ENCODE data around the gene PHKG1. TPM values are rescaled to one million over a fixed set of nuclear protein-coding genes. Genes with fewer than 3 reads are reported as not detected.
"Not testable (repeated sequence)": the region's sequence is repeated elsewhere in the genome, so short reads cannot be mapped to it uniquely, and the experiment has no call there.

The PHKG1 gene
- total RNA-seq, 2 donors from 2014 or later = 0.46 TPM

GRCh38 chr7:56033671-56034432 is 58.9 kb downstream of the PHKG1 start:
- H3K4me1 ChIP-seq (ENCODE audit: control insufficient read depth, insufficient read depth, low read length) = no peaks in the 10 kb centered on the region
- H3K9me3 ChIP-seq (ENCODE audit: control insufficient read depth, low read length) = no peaks in the 10 kb centered on the region
- Mint-ChIP-seq H3K36me3 (ENCODE audit: low read depth) (peaks cover 28% of the 10 kb centered on the region), H3K27me3 (ENCODE audit: insufficient read depth) (no peaks in the 10 kb centered on the region), H3K4me1 (no peaks in the 10 kb centered on the region), H3K4me3 (peak overlapping the region; percentile 64), H3K27ac (peak overlapping the region; percentile 83), H3K9me3 (no peaks in the 10 kb centered on the region)
- peak; percentile 69 for TF ChIP-seq CTCF (conservative IDR thresholded peaks at IDR 0.05)
- WGBS, 2 experiments (ENCODE audit: insufficient coverage in 1 of 2, insufficient read length in 1 of 2) = 1 to 4% methylated on average over 9 to 27 of the region's 27 CpGs
- peak overlapping the region; percentile 88 for H3K4me3 ChIP-seq (ENCODE audit: low read length)
- DNase-seq = peak; percentile 96
- H3K36me3 ChIP-seq (ENCODE audit: control insufficient read depth, insufficient read depth, low read length) = peaks cover 20% of the 10 kb centered on the region
- peak overlapping the region; percentile 39 for H3K27ac ChIP-seq (ENCODE audit: low read depth, low read length)
- H3K9ac ChIP-seq (ENCODE audit: extremely low read depth, low read length, poor library complexity, severe bottlenecking) = peak overlapping the region; percentile 78
- H3K27me3 ChIP-seq (ENCODE audit: control insufficient read depth, insufficient read depth, low read length, poor library complexity, severe bottlenecking) = no peaks in the 10 kb centered on the region

GRCh38 chr7:56032578-56032977 is 60.2 kb downstream of the PHKG1 start:
- not testable (repeated sequence) for H3K27ac Mint-ChIP-seq; H3K4me1 ChIP-seq (ENCODE audit: control insufficient read depth, insufficient read depth, low read length); DNase-seq; H3K9me3 Mint-ChIP-seq; H3K27me3 Mint-ChIP-seq (ENCODE audit: insufficient read depth); H3K9me3 ChIP-seq (ENCODE audit: control insufficient read depth, low read length); H3K9ac ChIP-seq (ENCODE audit: extremely low read depth, low read length, poor library complexity, severe bottlenecking); H3K27ac ChIP-seq (ENCODE audit: low read depth, low read length); H3K4me1 Mint-ChIP-seq; H3K27me3 ChIP-seq (ENCODE audit: control insufficient read depth, insufficient read depth, low read length, poor library complexity, severe bottlenecking)
- H3K36me3 Mint-ChIP-seq (ENCODE audit: low read depth) = peaks cover 37% of the 10 kb centered on the region
- H3K4me3 Mint-ChIP-seq = peak overlapping the region; percentile 64
- WGBS, 2 experiments (ENCODE audit: insufficient coverage in 1 of 2, insufficient read length in 1 of 2) = 96 to 98% methylated on average over 3 to 6 of the region's 7 CpGs
- peaks cover 32% of the 10 kb centered on the region for H3K36me3 ChIP-seq (ENCODE audit: control insufficient read depth, insufficient read depth, low read length)
- H3K4me3 ChIP-seq (ENCODE audit: low read length) = peak overlapping the region; percentile 88

GRCh38 chr7:56031556-56031955 is 61.2 kb downstream of the PHKG1 start:
- not testable (repeated sequence) for H3K27ac ChIP-seq (ENCODE audit: low read depth, low read length); H3K9ac ChIP-seq (ENCODE audit: extremely low read depth, low read length, poor library complexity, severe bottlenecking); DNase-seq; H3K4me3 Mint-ChIP-seq; H3K4me3 ChIP-seq (ENCODE audit: low read length); H3K27me3 Mint-ChIP-seq (ENCODE audit: insufficient read depth); H3K27ac Mint-ChIP-seq; H3K9me3 ChIP-seq (ENCODE audit: control insufficient read depth, low read length); H3K9me3 Mint-ChIP-seq; H3K27me3 ChIP-seq (ENCODE audit: control insufficient read depth, insufficient read depth, low read length, poor library complexity, severe bottlenecking); H3K4me1 Mint-ChIP-seq; H3K4me1 ChIP-seq (ENCODE audit: control insufficient read depth, insufficient read depth, low read length)
- WGBS, 2 experiments (ENCODE audit: insufficient coverage in 1 of 2, insufficient read length in 1 of 2) = 81 to 92% methylated on average over 7 to 8 of the region's 8 CpGs
- H3K36me3 Mint-ChIP-seq (ENCODE audit: low read depth) = peaks cover 41% of the 10 kb centered on the region
- peaks cover 38% of the 10 kb centered on the region for H3K36me3 ChIP-seq (ENCODE audit: control insufficient read depth, insufficient read depth, low read length)

GRCh38 chr7:56030340-56030739 is 62.4 kb downstream of the PHKG1 start:
- no peak for TF ChIP-seq CTCF (conservative IDR thresholded peaks at IDR 0.05)

More at GRCh38 chr7:56030340-56030739, 62.4 kb downstream of the PHKG1 start:
- Mint-ChIP-seq H3K27me3 (ENCODE audit: insufficient read depth) (no peaks in the 10 kb centered on the region), H3K27ac (no peak overlapping the region), H3K4me1 (no peaks in the 10 kb centered on the region), H3K9me3 (no peaks in the 10 kb centered on the region), H3K36me3 (ENCODE audit: low read depth) (peaks cover 47% of the 10 kb centered on the region), H3K4me3 (no peak overlapping the region)
- Histone ChIP-seq H3K4me1 (ENCODE audit: control insufficient read depth, insufficient read depth, low read length) (no peaks in the 10 kb centered on the region), H3K9ac (ENCODE audit: extremely low read depth, low read length, poor library complexity, severe bottlenecking) (no peak overlapping the region), H3K36me3 (ENCODE audit: control insufficient read depth, insufficient read depth, low read length) (peaks cover 38% of the 10 kb centered on the region), H3K27me3 (ENCODE audit: control insufficient read depth, insufficient read depth, low read length, poor library complexity, severe bottlenecking) (no peaks in the 10 kb centered on the region), H3K4me3 (ENCODE audit: low read length) (no peak overlapping the region), H3K27ac (ENCODE audit: low read depth, low read length) (no peak overlapping the region), H3K9me3 (ENCODE audit: control insufficient read depth, low read length) (no peaks in the 10 kb centered on the region)
- DNase-seq = no peak
- WGBS, 2 experiments (ENCODE audit: insufficient coverage in 1 of 2, insufficient read length in 1 of 2) = 90 to 96% methylated on average over 8 of the region's 8 CpGs

Other genes with a start within 250 kb of the PHKG1 start
- not detected for gene SEPTIN14, start 230.2 kb downstream of the PHKG1 start, total RNA-seq
- gene ZNF713, start 205.5 kb downstream of the PHKG1 start, total RNA-seq = 1 to 10 TPM; 7.1 to 8.0 TPM
- 10 to 100 TPM; 18.0 to 19.8 TPM for gene MRPS17, start 141.1 kb downstream of the PHKG1 start, total RNA-seq
- 10 to 100 TPM; 37.1 to 62.2 TPM for gene NIPSNAP2, start 128.4 kb downstream of the PHKG1 start, total RNA-seq
- gene PSPH, start 41.5 kb downstream of the PHKG1 start, total RNA-seq = 10 to 100 TPM; 29.9 to 34.6 TPM
- 100 to 1,000 TPM; 225 to 230 TPM for gene CCT6A, start 41.2 kb downstream of the PHKG1 start, total RNA-seq
- gene SUMF2, start 28.7 kb downstream of the PHKG1 start, total RNA-seq = 100 to 1,000 TPM; 122 to 133 TPM
- gene CHCHD2, start 13.5 kb upstream of the PHKG1 start, total RNA-seq = 10 to 100 TPM; 44.7 to 88.8 TPM
- gene NUPR2, start 23.5 kb upstream of the PHKG1 start, total RNA-seq = not detected